Stomach (tissue), 4 donors: ENCODE measurements around the gene SPOCK2.

Source experiments
- POLR2AphosphoS5 ChIP-seq, 3 donors: sonication (generic); formaldehyde crosslinking; IDR thresholded peaks; one replicate each; pipeline ENCODE4 v1.6.1; 2016; ENCODE audit warnings: antibody characterized with exemption in 3 of 3
- TF ChIP-seq, protein P1 (sequence below), 7 experiments: fragments of 450-650 bp in 4 of 7; fragments of 200-600 bp in 3 of 7; sonication (generic) in 3 of 7; IDR thresholded peaks; one replicate each; pipeline ENCODE4 v1.5.1; 2016 to 2019; ENCODE audit warnings: antibody characterized with exemption in 7 of 7, control low read depth in 2 of 7, mild to moderate bottlenecking in 1 of 7

DNA sequence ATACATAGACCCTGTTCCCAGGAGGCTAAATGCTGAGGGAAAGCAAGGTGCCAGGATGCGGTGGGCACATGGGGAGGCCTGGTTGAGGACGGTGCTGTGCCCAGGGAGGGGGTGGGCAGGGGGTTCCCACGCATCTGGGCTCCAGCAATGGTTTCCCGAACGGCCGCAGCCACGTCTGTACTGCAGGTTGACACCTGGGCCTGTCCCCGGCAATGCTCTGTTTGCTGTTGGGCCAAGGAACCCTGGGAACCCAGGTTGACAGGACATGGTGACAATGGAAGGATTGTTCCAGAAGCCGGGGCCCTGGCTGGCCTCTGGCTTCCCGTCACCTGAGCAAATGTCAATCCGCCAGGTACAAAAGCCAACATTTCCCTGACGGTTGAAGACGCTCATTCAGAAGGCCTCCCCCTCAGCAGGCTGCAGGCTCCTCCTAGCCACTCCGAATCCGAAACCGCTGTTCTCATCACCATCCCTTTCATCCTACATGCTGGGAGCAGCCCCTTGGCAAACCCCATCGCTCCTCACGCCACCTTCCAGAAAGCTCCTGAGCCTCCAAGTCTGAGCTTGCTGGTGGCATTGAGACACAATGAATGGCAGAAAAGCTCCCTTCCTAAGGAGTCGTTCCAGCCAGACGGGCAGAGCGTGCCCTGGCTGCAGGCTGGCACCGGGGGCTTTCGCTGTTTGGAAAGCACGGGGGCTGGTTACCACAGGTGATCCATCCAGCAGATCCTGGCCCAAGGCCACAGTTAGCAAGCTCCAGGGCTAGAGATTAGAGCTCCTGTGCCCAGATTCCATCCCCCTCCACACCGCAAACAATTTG lies 31.2 kb downstream of the SPOCK2 start:
- TF ChIP-seq, protein P1, sequence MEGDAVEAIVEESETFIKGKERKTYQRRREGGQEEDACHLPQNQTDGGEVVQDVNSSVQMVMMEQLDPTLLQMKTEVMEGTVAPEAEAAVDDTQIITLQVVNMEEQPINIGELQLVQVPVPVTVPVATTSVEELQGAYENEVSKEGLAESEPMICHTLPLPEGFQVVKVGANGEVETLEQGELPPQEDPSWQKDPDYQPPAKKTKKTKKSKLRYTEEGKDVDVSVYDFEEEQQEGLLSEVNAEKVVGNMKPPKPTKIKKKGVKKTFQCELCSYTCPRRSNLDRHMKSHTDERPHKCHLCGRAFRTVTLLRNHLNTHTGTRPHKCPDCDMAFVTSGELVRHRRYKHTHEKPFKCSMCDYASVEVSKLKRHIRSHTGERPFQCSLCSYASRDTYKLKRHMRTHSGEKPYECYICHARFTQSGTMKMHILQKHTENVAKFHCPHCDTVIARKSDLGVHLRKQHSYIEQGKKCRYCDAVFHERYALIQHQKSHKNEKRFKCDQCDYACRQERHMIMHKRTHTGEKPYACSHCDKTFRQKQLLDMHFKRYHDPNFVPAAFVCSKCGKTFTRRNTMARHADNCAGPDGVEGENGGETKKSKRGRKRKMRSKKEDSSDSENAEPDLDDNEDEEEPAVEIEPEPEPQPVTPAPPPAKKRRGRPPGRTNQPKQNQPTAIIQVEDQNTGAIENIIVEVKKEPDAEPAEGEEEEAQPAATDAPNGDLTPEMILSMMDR (IDR thresholded peaks at IDR 0.05): no peak
- no peak for TF ChIP-seq POLR2AphosphoS5 (IDR thresholded peaks at IDR 0.05)
